HL-60 (cell line): ENCODE measurements around the gene AICDA.

Experiments used
- DNase-seq, 2 experiments: peaks; one replicate each; pipeline ENCODE4 v3.0.0-alpha.2; 2010 to 2020; ENCODE audit warnings: low read depth in 1 of 2, low spot score in 1 of 2
- H3K27ac ChIP-seq: fragments of 250-450 bp; sonication (Bioruptor Pico); replicated peaks from 2 replicates; pipeline ENCODE4 v1.5.1; 2020; ENCODE audit warnings: mild to moderate bottlenecking, moderate library complexity
- H3K27me3 ChIP-seq: fragments of 250-450 bp; sonication (Bioruptor Pico); 2 replicates; pipeline ENCODE4 v1.5.1; 2021; ENCODE audit warnings: mild to moderate bottlenecking, moderate library complexity; ENCODE audit not compliant: insufficient read depth, poor library complexity, severe bottlenecking
- H3K4me3 ChIP-seq: replicated peaks from 2 replicates; pipeline ENCODE4 v1.5.1; 2011; ENCODE audit warnings: mild to moderate bottlenecking, control low read depth, low read length; ENCODE audit not compliant: insufficient read depth
- CTCF ChIP-seq: IDR thresholded peaks from one replicate; pipeline ENCODE4 v1.5.1; 2011; ENCODE audit warnings: low read length, control low read depth, inconsistent platforms; ENCODE audit not compliant: insufficient read depth
- GABPA ChIP-seq: IDR thresholded peaks from 2 replicates; pipeline ENCODE4 v1.6.1; 2012; ENCODE audit warnings: low read depth
- POLR2AphosphoS5 ChIP-seq: IDR thresholded peaks from 2 replicates; pipeline ENCODE4 v1.6.1; 2012; ENCODE audit warnings: low read depth
- REST ChIP-seq: IDR thresholded peaks from 2 replicates; pipeline ENCODE4 v1.6.1; 2012; ENCODE audit warnings: low read depth; ENCODE audit not compliant: insufficient replicate concordance
- SPI1 ChIP-seq: IDR thresholded peaks from 2 replicates; pipeline ENCODE4 v1.6.1; 2012; ENCODE audit warnings: low read depth, mild to moderate bottlenecking, borderline replicate concordance

Gene AICDA

GRCh38 chr12:8596561-8596960, 16.1 kb downstream of the AICDA start:
- TF ChIP-seq GABPA, result no peak
- no peak for TF ChIP-seq REST
- Histone ChIP-seq H3K27ac (no peak overlapping the region), H3K27me3 (no peaks in the 10 kb centered on the region), H3K4me3 (no peak overlapping the region)
- DNase-seq, result no peak

- Histone ChIP-seq H3K27ac (no peak overlapping the region), H3K27me3 (no peaks in the 10 kb centered on the region), H3K4me3 (no peak overlapping the region)
- DNase-seq, result no peak
- TF ChIP-seq POLR2AphosphoS5, result no peak
- no peak for TF ChIP-seq CTCF
- no peak for TF ChIP-seq SPI1
- TF ChIP-seq GABPA, result no peak
- no peak for TF ChIP-seq REST
These were observed 18.6 kb downstream of the AICDA start for GRCh38 chr12:8594072-8594471.

- no peak for TF ChIP-seq GABPA
- no peak for TF ChIP-seq CTCF
- no peak for TF ChIP-seq POLR2AphosphoS5
- TF ChIP-seq REST, result no peak
- no peak for TF ChIP-seq SPI1
- Histone ChIP-seq H3K4me3 (no peak overlapping the region), H3K27ac (no peak overlapping the region), H3K27me3 (no peaks in the 10 kb centered on the region)
- no peak for DNase-seq
These were observed 19.4 kb downstream of the AICDA start for GRCh38 chr12:8593246-8593645.
